ENCODE data around the gene SPATA31E1. TPM values are rescaled to one million over a fixed set of nuclear protein-coding genes. Genes with fewer than 3 reads are reported as not detected.

SPATA31E1 gene
- total RNA-seq, 1 experiment from 2014 or later: 0.04 TPM

- CTCF ChIA-PET: no interaction called here
- peaks cover 3% of the 10 kb centered on the region for H3K36me3 Mint-ChIP-seq
- H3K9me3 Mint-ChIP-seq: peaks cover 20% of the 10 kb centered on the region
- no peak overlapping the region for H3K4me3 Mint-ChIP-seq
- POLR2A ChIA-PET: no interaction called here
- H3K27me3 Mint-ChIP-seq (ENCODE audit: low read depth): peaks cover 13% of the 10 kb centered on the region
- peaks cover 47% of the 10 kb centered on the region for H3K4me1 Mint-ChIP-seq
- peak; percentile 47 for ATAC-seq
- no peak for DNase-seq (ENCODE audit: low spot score)
- no peak overlapping the region for H3K27ac Mint-ChIP-seq
- TF ChIP-seq E2F1 (CRISPR knock-in tag; IDR thresholded peaks at IDR 0.05) (no peak), ZNF317 (CRISPR knock-in tag; IDR thresholded peaks at IDR 0.05; ENCODE audit: borderline replicate concordance, low read depth) (no peak), ZNF423 (CRISPR knock-in tag; IDR thresholded peaks at IDR 0.05) (peak; percentile 66), RORB (CRISPR knock-in tag; IDR thresholded peaks at IDR 0.05) (no peak), ZNF232 (CRISPR knock-in tag; IDR thresholded peaks at IDR 0.05) (no peak), PRDM15 (CRISPR knock-in tag; IDR thresholded peaks at IDR 0.05) (no peak)
These were observed 6.7 kb upstream of the SPATA31E1 start for GRCh38 chr9:87875831-87876545.

- Mint-ChIP-seq H3K9me3 (peaks cover 20% of the 10 kb centered on the region), H3K36me3 (peaks cover 3% of the 10 kb centered on the region), H3K4me3 (no peak overlapping the region), H3K27me3 (ENCODE audit: low read depth) (peaks cover 13% of the 10 kb centered on the region), H3K27ac (no peak overlapping the region), H3K4me1 (peaks cover 47% of the 10 kb centered on the region)
- no peak for DNase-seq (ENCODE audit: low spot score)
- CTCF ChIA-PET: no interaction called here
- no peak for ATAC-seq
- POLR2A ChIA-PET: no interaction called here
- TF ChIP-seq NR3C1 (CRISPR knock-in tag; conservative IDR thresholded peaks at IDR 0.05; ENCODE audit: low read depth) (no peak), JUN (CRISPR knock-in tag; IDR thresholded peaks at IDR 0.05) (no peak), SMAD3 (CRISPR knock-in tag; IDR thresholded peaks at IDR 0.05; ENCODE audit: borderline replicate concordance) (no peak), ZNF263 (CRISPR knock-in tag; IDR thresholded peaks at IDR 0.05; ENCODE audit: low read depth) (no peak), ZBTB43 (CRISPR knock-in tag; IDR thresholded peaks at IDR 0.05) (no peak), GTF2I (CRISPR knock-in tag; conservative IDR thresholded peaks at IDR 0.05) (no peak), CBFB (CRISPR knock-in tag; IDR thresholded peaks at IDR 0.05; ENCODE audit: low read depth) (no peak), CREM (CRISPR knock-in tag; IDR thresholded peaks at IDR 0.05) (no peak), OVOL2 (CRISPR knock-in tag; IDR thresholded peaks at IDR 0.05; ENCODE audit: borderline replicate concordance) (no peak), USF2 (CRISPR knock-in tag; IDR thresholded peaks at IDR 0.05) (no peak), ATF1 (CRISPR knock-in tag; IDR thresholded peaks at IDR 0.05) (no peak), NFYB (CRISPR knock-in tag; conservative IDR thresholded peaks at IDR 0.05; ENCODE audit: low read depth) (no peak), IRF2 (CRISPR knock-in tag; IDR thresholded peaks at IDR 0.05; ENCODE audit: borderline replicate concordance, low read depth) (no peak)
These were observed 6.0 kb upstream of the SPATA31E1 start for GRCh38 chr9:87876708-87877107.

All from WTC11 (cell line).